AG09319 (cell line): ENCODE measurements around the gene HPGDS.

Source experiments
- DNase-seq: peaks from one replicate; pipeline ENCODE4 v3.0.0-alpha.2; 2010; ENCODE audit warnings: low read depth; ENCODE audit errors: extremely low read depth
- TF ChIP-seq, protein P1 (sequence below): IDR thresholded peaks from 2 replicates; pipeline ENCODE4 v1.5.1; 2011; ENCODE audit warnings: low read depth, mild to moderate bottlenecking, inconsistent platforms, low read length, moderate library complexity

Gene HPGDS

DNA sequence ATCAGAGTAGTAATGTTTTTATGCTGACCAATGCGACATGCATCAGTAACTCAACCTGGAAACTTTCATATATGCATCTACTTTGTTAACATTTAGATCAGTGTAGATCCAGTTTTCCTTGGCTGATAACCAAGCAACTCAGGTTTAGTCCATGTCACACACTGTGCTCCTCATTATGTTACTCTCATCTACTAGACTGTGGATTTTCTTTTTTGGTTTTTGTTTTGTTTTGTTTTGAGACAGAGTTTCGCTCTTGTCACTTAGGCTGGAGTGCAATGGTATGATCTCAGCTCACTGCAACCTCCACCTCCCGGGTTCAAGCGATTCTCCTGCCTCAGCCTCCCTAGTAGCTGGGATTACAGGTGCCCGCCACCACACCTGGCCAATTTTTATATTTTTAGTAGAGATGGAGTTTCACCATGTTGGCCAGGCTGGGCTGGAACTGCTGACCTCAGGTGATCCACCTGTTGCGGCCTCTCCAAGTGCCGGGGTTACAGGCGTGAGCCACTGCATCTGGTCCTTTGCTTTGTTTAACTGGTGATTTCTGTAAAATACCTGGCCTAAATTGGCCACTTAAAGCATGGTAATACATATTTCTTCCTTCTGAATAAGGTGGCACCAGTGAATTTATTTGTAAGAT, 86.4 kb downstream of the HPGDS start:
- no peak for DNase-seq
- TF ChIP-seq, protein P1, sequence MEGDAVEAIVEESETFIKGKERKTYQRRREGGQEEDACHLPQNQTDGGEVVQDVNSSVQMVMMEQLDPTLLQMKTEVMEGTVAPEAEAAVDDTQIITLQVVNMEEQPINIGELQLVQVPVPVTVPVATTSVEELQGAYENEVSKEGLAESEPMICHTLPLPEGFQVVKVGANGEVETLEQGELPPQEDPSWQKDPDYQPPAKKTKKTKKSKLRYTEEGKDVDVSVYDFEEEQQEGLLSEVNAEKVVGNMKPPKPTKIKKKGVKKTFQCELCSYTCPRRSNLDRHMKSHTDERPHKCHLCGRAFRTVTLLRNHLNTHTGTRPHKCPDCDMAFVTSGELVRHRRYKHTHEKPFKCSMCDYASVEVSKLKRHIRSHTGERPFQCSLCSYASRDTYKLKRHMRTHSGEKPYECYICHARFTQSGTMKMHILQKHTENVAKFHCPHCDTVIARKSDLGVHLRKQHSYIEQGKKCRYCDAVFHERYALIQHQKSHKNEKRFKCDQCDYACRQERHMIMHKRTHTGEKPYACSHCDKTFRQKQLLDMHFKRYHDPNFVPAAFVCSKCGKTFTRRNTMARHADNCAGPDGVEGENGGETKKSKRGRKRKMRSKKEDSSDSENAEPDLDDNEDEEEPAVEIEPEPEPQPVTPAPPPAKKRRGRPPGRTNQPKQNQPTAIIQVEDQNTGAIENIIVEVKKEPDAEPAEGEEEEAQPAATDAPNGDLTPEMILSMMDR: no peak

DNA sequence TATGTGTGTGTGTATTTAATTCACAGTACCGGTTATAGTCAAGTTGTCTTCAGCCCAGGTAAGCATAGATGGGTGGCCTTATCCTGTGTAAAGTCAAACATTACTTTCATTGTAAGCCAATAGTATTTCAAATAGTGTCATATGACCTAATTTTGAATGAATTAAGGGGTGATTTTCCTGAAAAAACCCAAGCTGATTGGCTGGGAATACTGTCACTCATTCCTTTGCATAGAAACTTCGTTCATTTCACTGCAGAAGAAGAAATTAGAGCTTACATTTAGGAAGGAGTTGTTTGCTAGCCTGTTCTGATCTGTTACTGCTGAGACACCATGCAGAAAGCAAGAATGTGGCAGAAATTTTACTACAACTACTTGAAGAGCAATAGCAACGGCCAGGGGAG, 89.6 kb downstream of the HPGDS start:
- no peak for DNase-seq
- TF ChIP-seq, protein P1: no peak

DNA sequence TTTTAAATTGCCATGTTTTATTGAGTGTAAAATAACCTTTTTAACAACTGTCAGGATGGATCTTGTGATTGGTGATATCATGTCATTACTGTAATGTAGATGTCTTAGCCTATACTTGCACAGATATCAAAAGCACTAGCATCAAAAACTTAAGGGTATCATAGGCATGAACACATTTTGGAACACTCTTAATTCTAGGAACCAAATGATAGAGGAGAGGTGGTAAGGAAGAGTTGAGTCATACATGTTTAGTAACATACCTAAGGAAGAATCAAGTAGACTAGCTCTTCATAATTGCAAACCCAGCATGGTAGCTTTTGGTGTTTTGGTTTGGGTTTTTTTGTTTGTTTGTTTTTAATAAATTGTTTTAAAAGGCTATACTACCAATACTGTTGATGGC, 91.5 kb downstream of the HPGDS start:
- TF ChIP-seq, protein P1: no peak
- no peak for DNase-seq
